GM23338 (cell line): ENCODE results near the gene TMEM117. TPM values are rescaled to one million over a fixed set of nuclear protein-coding genes. Genes with fewer than 3 reads are reported as not detected.
A peak's percentile ranks its signal among the peaks of the same experiment; 100 is the strongest.

Experiments
- ATAC-seq: fragments of 200-7000 bp; cut with Tn5 transposase; 3 replicates; pipeline ENCODE4 v1.9.1; 2020
- DNase-seq: peaks from one replicate; pipeline ENCODE4 v3.0.0-alpha.2; 2015; ENCODE audit warnings: low spot score
- H2AFZ ChIP-seq: fragments of 200-600 bp; sonication (generic); 2 replicates; pipeline ENCODE4 v1.8.0; 2016; ENCODE audit warnings: antibody characterized with exemption, mild to moderate bottlenecking, moderate library complexity
- H3F3A ChIP-seq: fragments of 200-600 bp; sonication (generic); replicated peaks from 2 replicates; pipeline ENCODE4 v1.8.0; 2017; ENCODE audit warnings: antibody characterized with exemption, mixed run types, low read depth
- H3K27ac ChIP-seq: fragments of 200-600 bp; sonication (generic); 2 replicates; pipeline ENCODE4 v1.6.1; 2016; ENCODE audit warnings: low read depth
- H3K27me3 ChIP-seq: fragments of 200-600 bp; sonication (generic); 2 replicates; pipeline ENCODE4 v1.8.0; 2016; ENCODE audit warnings: mild to moderate bottlenecking, mixed run types, moderate library complexity; ENCODE audit not compliant: insufficient read depth
- H3K36me3 ChIP-seq: fragments of 200-600 bp; sonication (generic); 2 replicates; pipeline ENCODE4 v1.8.0; 2016; ENCODE audit warnings: mild to moderate bottlenecking; ENCODE audit not compliant: insufficient read depth
- H3K4me1 ChIP-seq: fragments of 200-600 bp; sonication (generic); 2 replicates; pipeline ENCODE4 v1.8.0; 2016; ENCODE audit warnings: mild to moderate bottlenecking, moderate library complexity; ENCODE audit not compliant: insufficient read depth
- H3K4me2 ChIP-seq: fragments of 200-600 bp; sonication (generic); 2 replicates; pipeline ENCODE4 v1.7.1; 2017; ENCODE audit warnings: mixed run types
- H3K4me3 ChIP-seq: fragments of 200-600 bp; sonication (generic); 2 replicates; pipeline ENCODE4 v1.6.1; 2016; ENCODE audit warnings: mixed run types
- H3K79me2 ChIP-seq: fragments of 200-600 bp; sonication (generic); replicated peaks from 2 replicates; pipeline ENCODE4 v1.8.0; 2017; ENCODE audit warnings: mild to moderate bottlenecking; ENCODE audit not compliant: insufficient read depth
- H3K9me2 ChIP-seq: fragments of 200-600 bp; sonication (generic); 2 replicates; pipeline ENCODE4 v1.8.0; 2017; ENCODE audit not compliant: insufficient read depth
- H4K20me1 ChIP-seq: fragments of 200-600 bp; sonication (generic); replicated peaks from 2 replicates; pipeline ENCODE4 v1.8.0; 2017; ENCODE audit warnings: mild to moderate bottlenecking; ENCODE audit not compliant: insufficient read depth
- H3K27ac Mint-ChIP-seq: 2 replicates; pipeline ENCODE4 v1.8.0; 2020; ENCODE audit warnings: inconsistent platforms, mild to moderate bottlenecking, moderate library complexity, mixed read lengths
- H3K27me3 Mint-ChIP-seq: 3 replicates; pipeline ENCODE4 v1.8.0; 2022; ENCODE audit warnings: low read depth, mild to moderate bottlenecking, moderate library complexity, mixed read lengths, inconsistent platforms; ENCODE audit not compliant: insufficient read depth, poor library complexity
- H3K36me3 Mint-ChIP-seq: 3 replicates; pipeline ENCODE4 v1.8.0; 2021; ENCODE audit warnings: low read depth, mild to moderate bottlenecking, inconsistent platforms, moderate library complexity, mixed read lengths
- H3K4me1 Mint-ChIP-seq: 3 replicates; pipeline ENCODE4 v1.8.0; 2020; ENCODE audit warnings: mild to moderate bottlenecking, inconsistent platforms, mixed read lengths
- H3K4me3 Mint-ChIP-seq: 3 replicates; pipeline ENCODE4 v1.8.0; 2021; ENCODE audit warnings: moderate library complexity, mild to moderate bottlenecking, inconsistent platforms, mixed read lengths
- H3K9me3 Mint-ChIP-seq: 3 replicates; pipeline ENCODE4 v1.8.0; 2020; ENCODE audit warnings: moderate library complexity, mild to moderate bottlenecking, inconsistent platforms, mixed read lengths
- CREB1 ChIP-seq: fragments of 250-450 bp; sonication (Bioruptor Pico); IDR thresholded peaks from 2 replicates; pipeline ENCODE4 v1.5.0; 2020; ENCODE audit warnings: low read depth, mild to moderate bottlenecking, moderate library complexity
- EZH2 ChIP-seq: fragments of 200-600 bp; sonication (generic); IDR thresholded peaks from one replicate; pipeline ENCODE4 v1.8.0; 2017; ENCODE audit warnings: antibody characterized with exemption, mild to moderate bottlenecking, low read depth; ENCODE audit not compliant: unreplicated experiment
- EZH2phosphoT487 ChIP-seq: fragments of 200-600 bp; sonication (generic); IDR thresholded peaks from one replicate; pipeline ENCODE4 v1.8.1; 2018; ENCODE audit warnings: antibody characterized with exemption; ENCODE audit not compliant: unreplicated experiment
- NANOG ChIP-seq: IDR thresholded peaks from 2 replicates; pipeline ENCODE4 v1.6.1; 2016; ENCODE audit warnings: antibody characterized with exemption, borderline replicate concordance
- POLR2AphosphoS5 ChIP-seq: IDR thresholded peaks from 2 replicates; pipeline ENCODE4 v1.6.1; 2016; ENCODE audit warnings: antibody characterized with exemption, low read depth
- STAT1 ChIP-seq: IDR thresholded peaks from one replicate; pipeline ENCODE4 v1.6.1; 2016; ENCODE audit warnings: antibody characterized with exemption; ENCODE audit not compliant: unreplicated experiment
- ZNF114 ChIP-seq: fragments of 250-450 bp; sonication (Bioruptor Pico); IDR thresholded peaks from 2 replicates; pipeline ENCODE4 v1.5.0; 2020; ENCODE audit warnings: mild to moderate bottlenecking, moderate library complexity
- polyA plus RNA-seq: library from polyadenylated mRNA; unstranded; fragments of >200 nt; fragmentation: Nextera tagmentation; extraction: Ambion mirVana; gene quantifications from 2 replicates; pipeline ENCODE4 v1.2.1, GENCODE V29; 2016
- total RNA-seq: library from RNA; depleted of rRNA; stranded (reverse); fragments of >200 nt; shearing (Covaris generic); gene quantifications from 2 replicates; pipeline ENCODE4 v1.2.3, GENCODE V29; 2014
- TF ChIP-seq, protein P1 (sequence below): fragments of 250-450 bp; sonication (Bioruptor Pico); IDR thresholded peaks from 2 replicates; pipeline ENCODE4 v1.5.0; 2020; ENCODE audit warnings: mild to moderate bottlenecking, moderate library complexity
- TF ChIP-seq, protein P2 (sequence below): IDR thresholded peaks from one replicate; pipeline ENCODE4 v1.6.1; 2018; ENCODE audit warnings: antibody characterized with exemption; ENCODE audit not compliant: unreplicated experiment

Gene TMEM117
- total and polyA plus RNA-seq, 2 experiments from 2014 or later = 0.94 to 1.6 TPM

DNA sequence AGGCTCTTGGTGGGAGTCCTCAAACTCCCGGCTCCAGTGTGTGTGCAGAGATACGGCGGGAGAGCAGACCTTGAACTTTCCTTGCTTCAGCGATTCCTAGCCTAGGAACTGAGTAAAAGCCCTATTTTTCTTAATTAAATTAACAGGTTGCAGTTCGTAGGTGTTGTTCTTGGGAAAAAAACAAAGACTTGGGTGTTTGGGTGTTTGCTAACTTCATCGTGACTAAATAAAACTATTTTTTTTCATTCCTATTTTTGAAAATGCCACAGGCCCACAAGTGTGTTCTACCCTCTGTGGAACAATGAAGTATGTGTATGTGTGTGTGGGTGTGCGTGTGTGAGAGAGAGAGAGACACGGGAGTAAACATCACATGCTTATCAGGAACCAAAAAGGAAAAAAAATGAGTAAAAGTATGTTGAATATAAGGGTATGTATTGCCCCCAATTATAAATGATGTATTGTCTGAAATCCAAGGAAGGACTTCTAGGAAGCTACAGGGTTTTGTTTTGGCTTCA lies 651 bp downstream of the TMEM117 start:
- Histone ChIP-seq H3K9me2 (no peaks in the 10 kb centered on the region), H3K79me2 (no peaks in the 10 kb centered on the region), H4K20me1 (no peaks in the 10 kb centered on the region), H3K4me1 (peaks cover 3% of the 10 kb centered on the region; the same call in 1 of the 2 replicates), H2AFZ (peak overlapping the region; percentile 97), H3F3A (no peaks in the 10 kb centered on the region), H3K4me3 (peak overlapping the region; percentile 84), H3K27ac (no peak overlapping the region), H3K4me2 (peak overlapping the region; percentile 93), H3K27me3 (peaks cover 35% of the 10 kb centered on the region), H3K36me3 (no peaks in the 10 kb centered on the region)
- H3K4me1 Mint-ChIP-seq = peaks cover 7% of the 10 kb centered on the region; the same call in 2 of the 3 replicates
- H3K27me3 Mint-ChIP-seq = peaks cover 17% of the 10 kb centered on the region
- ATAC-seq (no peak), DNase-seq (no peak)
- H3K4me3 Mint-ChIP-seq = peak overlapping the region; percentile 68
- no peaks in the 10 kb centered on the region; the same call in 2 of the 3 replicates for H3K36me3 Mint-ChIP-seq
- no peak overlapping the region for H3K27ac Mint-ChIP-seq
- H3K9me3 Mint-ChIP-seq = no peaks in the 10 kb centered on the region; the same call in 1 of the 3 replicates
- TF ChIP-seq NANOG (no peak), ZNF114 (CRISPR knock-in tag) (no peak)

DNA sequence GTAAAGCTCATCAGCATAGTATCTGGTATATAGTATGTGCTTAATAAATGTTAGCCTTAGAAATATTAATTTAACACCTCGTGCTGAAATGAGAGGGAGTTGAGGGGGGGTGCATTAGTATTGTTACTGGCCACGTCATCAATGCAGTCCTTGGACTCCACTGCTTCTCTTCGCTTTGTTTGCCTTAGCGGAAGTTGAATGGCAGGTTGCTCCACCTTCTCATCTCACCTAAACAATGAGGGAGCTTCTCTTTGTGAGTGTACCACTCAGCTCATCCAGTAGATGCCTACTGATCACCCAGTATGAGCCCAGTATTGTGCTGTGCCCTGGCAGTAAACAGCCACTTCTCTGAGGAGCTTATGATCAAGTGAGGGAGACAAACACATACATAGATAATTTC lies 4.5 kb downstream of the TMEM117 start:
- no peak overlapping the region for H3K4me3 Mint-ChIP-seq
- no peak for ATAC-seq
- H3K27ac ChIP-seq = no peak overlapping the region
- H3K4me2 ChIP-seq = no peak overlapping the region
- no peak overlapping the region for H3K27ac Mint-ChIP-seq
- no peaks in the 10 kb centered on the region; the same call in 2 of the 3 replicates for H3K9me3 Mint-ChIP-seq
- H3K79me2 ChIP-seq = no peaks in the 10 kb centered on the region
- H4K20me1 ChIP-seq = no peaks in the 10 kb centered on the region
- H3K27me3 Mint-ChIP-seq = peaks cover 14% of the 10 kb centered on the region
- no peak overlapping the region for H2AFZ ChIP-seq
- peaks cover 5% of the 10 kb centered on the region; the same call in 2 of the 3 replicates for H3K4me1 Mint-ChIP-seq
- H3K4me1 ChIP-seq = peaks cover 3% of the 10 kb centered on the region; the same call in 1 of the 2 replicates
- TF ChIP-seq, protein P1, sequence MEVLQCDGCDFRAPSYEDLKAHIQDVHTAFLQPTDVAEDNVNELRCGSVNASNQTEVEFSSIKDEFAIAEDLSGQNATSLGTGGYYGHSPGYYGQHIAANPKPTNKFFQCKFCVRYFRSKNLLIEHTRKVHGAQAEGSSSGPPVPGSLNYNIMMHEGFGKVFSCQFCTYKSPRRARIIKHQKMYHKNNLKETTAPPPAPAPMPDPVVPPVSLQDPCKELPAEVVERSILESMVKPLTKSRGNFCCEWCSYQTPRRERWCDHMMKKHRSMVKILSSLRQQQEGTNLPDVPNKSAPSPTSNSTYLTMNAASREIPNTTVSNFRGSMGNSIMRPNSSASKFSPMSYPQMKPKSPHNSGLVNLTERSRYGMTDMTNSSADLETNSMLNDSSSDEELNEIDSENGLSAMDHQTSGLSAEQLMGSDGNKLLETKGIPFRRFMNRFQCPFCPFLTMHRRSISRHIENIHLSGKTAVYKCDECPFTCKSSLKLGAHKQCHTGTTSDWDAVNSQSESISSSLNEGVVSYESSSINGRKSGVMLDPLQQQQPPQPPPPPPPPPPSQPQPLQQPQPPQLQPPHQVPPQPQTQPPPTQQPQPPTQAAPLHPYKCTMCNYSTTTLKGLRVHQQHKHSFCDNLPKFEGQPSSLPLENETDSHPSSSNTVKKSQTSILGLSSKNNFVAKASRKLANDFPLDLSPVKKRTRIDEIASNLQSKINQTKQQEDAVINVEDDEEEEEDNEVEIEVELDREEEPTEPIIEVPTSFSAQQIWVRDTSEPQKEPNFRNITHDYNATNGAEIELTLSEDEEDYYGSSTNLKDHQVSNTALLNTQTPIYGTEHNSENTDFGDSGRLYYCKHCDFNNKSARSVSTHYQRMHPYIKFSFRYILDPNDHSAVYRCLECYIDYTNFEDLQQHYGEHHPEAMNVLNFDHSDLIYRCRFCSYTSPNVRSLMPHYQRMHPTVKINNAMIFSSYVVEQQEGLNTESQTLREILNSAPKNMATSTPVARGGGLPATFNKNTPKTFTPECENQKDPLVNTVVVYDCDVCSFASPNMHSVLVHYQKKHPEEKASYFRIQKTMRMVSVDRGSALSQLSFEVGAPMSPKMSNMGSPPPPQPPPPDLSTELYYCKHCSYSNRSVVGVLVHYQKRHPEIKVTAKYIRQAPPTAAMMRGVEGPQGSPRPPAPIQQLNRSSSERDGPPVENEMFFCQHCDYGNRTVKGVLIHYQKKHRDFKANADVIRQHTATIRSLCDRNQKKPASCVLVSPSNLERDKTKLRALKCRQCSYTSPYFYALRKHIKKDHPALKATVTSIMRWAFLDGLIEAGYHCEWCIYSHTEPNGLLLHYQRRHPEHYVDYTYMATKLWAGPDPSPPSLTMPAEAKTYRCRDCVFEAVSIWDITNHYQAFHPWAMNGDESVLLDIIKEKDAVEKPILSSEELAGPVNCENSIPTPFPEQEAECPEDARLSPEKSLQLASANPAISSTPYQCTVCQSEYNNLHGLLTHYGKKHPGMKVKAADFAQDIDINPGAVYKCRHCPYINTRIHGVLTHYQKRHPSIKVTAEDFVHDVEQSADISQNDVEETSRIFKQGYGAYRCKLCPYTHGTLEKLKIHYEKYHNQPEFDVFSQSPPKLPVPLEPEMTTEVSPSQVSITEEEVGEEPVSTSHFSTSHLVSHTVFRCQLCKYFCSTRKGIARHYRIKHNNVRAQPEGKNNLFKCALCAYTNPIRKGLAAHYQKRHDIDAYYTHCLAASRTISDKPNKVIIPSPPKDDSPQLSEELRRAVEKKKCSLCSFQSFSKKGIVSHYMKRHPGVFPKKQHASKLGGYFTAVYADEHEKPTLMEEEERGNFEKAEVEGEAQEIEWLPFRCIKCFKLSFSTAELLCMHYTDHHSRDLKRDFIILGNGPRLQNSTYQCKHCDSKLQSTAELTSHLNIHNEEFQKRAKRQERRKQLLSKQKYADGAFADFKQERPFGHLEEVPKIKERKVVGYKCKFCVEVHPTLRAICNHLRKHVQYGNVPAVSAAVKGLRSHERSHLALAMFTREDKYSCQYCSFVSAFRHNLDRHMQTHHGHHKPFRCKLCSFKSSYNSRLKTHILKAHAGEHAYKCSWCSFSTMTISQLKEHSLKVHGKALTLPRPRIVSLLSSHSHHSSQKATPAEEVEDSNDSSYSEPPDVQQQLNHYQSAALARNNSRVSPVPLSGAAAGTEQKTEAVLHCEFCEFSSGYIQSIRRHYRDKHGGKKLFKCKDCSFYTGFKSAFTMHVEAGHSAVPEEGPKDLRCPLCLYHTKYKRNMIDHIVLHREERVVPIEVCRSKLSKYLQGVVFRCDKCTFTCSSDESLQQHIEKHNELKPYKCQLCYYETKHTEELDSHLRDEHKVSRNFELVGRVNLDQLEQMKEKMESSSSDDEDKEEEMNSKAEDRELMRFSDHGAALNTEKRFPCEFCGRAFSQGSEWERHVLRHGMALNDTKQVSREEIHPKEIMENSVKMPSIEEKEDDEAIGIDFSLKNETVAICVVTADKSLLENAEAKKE = no peak
- TF ChIP-seq CREB1 (no peak), EZH2 (no peak), EZH2phosphoT487 (no peak), NANOG (no peak), STAT1 (no peak), POLR2AphosphoS5 (no peak)
- TF ChIP-seq, protein P2, sequence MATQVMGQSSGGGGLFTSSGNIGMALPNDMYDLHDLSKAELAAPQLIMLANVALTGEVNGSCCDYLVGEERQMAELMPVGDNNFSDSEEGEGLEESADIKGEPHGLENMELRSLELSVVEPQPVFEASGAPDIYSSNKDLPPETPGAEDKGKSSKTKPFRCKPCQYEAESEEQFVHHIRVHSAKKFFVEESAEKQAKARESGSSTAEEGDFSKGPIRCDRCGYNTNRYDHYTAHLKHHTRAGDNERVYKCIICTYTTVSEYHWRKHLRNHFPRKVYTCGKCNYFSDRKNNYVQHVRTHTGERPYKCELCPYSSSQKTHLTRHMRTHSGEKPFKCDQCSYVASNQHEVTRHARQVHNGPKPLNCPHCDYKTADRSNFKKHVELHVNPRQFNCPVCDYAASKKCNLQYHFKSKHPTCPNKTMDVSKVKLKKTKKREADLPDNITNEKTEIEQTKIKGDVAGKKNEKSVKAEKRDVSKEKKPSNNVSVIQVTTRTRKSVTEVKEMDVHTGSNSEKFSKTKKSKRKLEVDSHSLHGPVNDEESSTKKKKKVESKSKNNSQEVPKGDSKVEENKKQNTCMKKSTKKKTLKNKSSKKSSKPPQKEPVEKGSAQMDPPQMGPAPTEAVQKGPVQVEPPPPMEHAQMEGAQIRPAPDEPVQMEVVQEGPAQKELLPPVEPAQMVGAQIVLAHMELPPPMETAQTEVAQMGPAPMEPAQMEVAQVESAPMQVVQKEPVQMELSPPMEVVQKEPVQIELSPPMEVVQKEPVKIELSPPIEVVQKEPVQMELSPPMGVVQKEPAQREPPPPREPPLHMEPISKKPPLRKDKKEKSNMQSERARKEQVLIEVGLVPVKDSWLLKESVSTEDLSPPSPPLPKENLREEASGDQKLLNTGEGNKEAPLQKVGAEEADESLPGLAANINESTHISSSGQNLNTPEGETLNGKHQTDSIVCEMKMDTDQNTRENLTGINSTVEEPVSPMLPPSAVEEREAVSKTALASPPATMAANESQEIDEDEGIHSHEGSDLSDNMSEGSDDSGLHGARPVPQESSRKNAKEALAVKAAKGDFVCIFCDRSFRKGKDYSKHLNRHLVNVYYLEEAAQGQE = no peak
- no peaks in the 10 kb centered on the region for H3K9me2 ChIP-seq
- H3K4me3 ChIP-seq = no peak overlapping the region
- H3K27me3 ChIP-seq = peaks cover 19% of the 10 kb centered on the region
- H3K36me3 ChIP-seq = no peaks in the 10 kb centered on the region
- no peaks in the 10 kb centered on the region for H3F3A ChIP-seq
- no peaks in the 10 kb centered on the region; the same call in 2 of the 3 replicates for H3K36me3 Mint-ChIP-seq
- no peak for DNase-seq
